Suprapubic skin (tissue), 3 donors: ENCODE results near the gene HSD3B1.

Experiments used
- POLR2AphosphoS5 ChIP-seq, 3 donors: sonication (generic); formaldehyde crosslinking; IDR thresholded peaks; one replicate each; pipeline ENCODE4 v1.6.1; 2017; ENCODE audit warnings: antibody characterized with exemption in 3 of 3
- TF ChIP-seq, protein P1 (sequence below), 2 donors: fragments of 200-600 bp in 1 of 2; fragments of 450-650 bp in 1 of 2; sonication (generic) in 1 of 2; IDR thresholded peaks; one replicate each; pipeline ENCODE4 v1.5.1; 2016 to 2019; ENCODE audit warnings: antibody characterized with exemption in 2 of 2, mild to moderate bottlenecking in 1 of 2, moderate library complexity in 1 of 2

DNA sequence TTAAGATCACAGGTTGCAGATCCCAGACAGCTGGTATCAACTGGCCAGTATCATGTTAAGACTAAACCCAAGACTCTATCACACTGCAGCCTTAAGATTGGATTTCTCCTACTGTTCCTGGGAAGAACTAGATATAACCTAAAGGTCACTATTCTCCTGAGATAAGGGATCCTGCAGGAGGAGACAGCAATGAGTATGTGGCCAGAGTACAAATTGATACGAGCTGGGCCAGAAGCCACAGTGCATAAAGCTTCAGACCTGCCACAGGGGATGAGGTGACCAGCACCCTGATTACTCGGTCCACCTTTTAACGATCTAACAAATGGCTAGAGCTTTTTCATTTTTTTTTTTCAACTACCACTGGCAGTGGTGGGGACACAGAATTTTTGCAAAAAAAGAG, 31.0 kb downstream of the HSD3B1 start:
- TF ChIP-seq POLR2AphosphoS5 (IDR thresholded peaks at IDR 0.05) = no peak
- TF ChIP-seq, protein P1, sequence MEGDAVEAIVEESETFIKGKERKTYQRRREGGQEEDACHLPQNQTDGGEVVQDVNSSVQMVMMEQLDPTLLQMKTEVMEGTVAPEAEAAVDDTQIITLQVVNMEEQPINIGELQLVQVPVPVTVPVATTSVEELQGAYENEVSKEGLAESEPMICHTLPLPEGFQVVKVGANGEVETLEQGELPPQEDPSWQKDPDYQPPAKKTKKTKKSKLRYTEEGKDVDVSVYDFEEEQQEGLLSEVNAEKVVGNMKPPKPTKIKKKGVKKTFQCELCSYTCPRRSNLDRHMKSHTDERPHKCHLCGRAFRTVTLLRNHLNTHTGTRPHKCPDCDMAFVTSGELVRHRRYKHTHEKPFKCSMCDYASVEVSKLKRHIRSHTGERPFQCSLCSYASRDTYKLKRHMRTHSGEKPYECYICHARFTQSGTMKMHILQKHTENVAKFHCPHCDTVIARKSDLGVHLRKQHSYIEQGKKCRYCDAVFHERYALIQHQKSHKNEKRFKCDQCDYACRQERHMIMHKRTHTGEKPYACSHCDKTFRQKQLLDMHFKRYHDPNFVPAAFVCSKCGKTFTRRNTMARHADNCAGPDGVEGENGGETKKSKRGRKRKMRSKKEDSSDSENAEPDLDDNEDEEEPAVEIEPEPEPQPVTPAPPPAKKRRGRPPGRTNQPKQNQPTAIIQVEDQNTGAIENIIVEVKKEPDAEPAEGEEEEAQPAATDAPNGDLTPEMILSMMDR (IDR thresholded peaks at IDR 0.05) = no peak
